Right ventricle myocardium superior (tissue), 1 donor: ENCODE measurements around the gene CCM2L. TPM values are rescaled to one million over a fixed set of nuclear protein-coding genes. Genes with fewer than 3 reads are reported as not detected.

Experiments
- ATAC-seq: fragments of 200-7000 bp; cut with Tn5 transposase; one replicate; pipeline ENCODE4 v1.9.1; 2020; ENCODE audit warnings: mild to moderate bottlenecking; ENCODE audit not compliant: poor library complexity
- DNase-seq: peaks from one replicate; pipeline ENCODE4 v3.0.0-alpha.2; 2020
- intact Hi-C: fragments of 100-400 bp; cut with DNase I; formaldehyde crosslinking; loops from one replicate; pipeline ENCODE4 v1.11.2; 2022
- total RNA-seq: library from RNA; stranded (reverse); fragmentation: NEBNext Ultra II Directional; extraction: Animal tissue kit (Norgen Biotek cat#: 25700); gene quantifications from one replicate; pipeline ENCODE4 v1.2.1, GENCODE V29; 2021
- donor health status: DM: no; HTN: yes; CAD: no; lungs with severe emphysema.

Gene CCM2L
- total RNA-seq, 1 donor from 2014 or later: 8.5 TPM

DNA sequence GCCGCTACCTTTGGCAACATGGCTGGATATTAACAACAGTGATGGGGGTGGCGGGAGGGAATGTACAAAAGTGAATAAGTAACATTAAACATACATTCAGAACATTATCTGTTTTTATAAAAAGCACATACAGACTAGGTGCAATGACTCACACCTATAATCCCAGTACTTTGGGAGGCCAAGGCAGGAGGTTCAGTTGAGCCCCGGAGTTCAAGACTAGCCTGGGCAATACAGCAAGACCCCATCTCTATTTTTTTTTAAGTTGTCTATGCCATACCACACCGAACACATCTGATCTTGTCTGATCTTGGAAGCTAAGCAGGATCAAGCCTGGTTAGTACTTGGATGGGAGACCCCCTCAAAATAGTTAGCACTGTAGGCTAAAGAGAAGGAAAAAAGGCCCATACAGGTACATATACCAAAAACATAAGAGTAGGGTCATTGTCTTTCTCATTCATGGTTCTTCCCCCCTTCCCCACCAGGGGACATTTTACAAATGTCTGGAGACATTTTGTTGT, 40.1 kb downstream of the CCM2L start:
- intact Hi-C loops: no loop called here
- DNase-seq (no peak), ATAC-seq (no peak)

DNA sequence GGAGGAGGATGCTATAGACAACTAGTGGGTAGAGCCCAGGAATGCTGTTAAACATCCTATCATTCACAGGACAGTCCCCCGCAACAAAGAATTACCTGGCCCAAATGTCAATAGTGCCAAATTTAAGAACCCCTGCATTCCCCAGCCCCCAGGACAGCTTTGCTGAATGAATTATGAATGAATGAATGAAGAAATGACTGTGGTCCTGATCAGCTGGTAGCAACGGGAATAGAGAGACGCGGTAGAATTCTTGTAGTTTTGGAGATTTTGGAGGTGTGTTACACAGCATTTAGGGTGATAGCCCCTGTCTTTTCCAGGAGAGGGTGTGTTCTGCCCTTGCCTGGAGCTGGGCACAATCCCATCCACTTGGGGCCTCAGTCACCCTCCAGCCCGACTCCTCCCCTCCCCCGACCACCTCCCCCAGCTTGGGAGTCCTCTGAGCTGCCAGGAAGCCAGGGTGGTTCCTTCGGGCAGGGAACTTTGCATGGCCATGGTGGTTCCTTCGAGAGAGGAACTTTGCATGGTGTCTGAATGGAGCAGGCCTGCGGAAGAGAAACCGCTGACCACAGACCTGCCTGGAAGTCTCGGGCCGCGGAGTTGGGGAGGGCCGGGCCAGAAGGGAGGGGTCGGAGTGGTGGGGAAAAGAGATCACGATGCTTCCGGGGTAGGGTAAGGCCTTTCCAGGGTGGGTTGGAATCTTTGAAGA, 40.8 kb downstream of the CCM2L start:
- ATAC-seq (peak; percentile 78), DNase-seq (peak; percentile 79)
- intact Hi-C loops: no loop called here

DNA sequence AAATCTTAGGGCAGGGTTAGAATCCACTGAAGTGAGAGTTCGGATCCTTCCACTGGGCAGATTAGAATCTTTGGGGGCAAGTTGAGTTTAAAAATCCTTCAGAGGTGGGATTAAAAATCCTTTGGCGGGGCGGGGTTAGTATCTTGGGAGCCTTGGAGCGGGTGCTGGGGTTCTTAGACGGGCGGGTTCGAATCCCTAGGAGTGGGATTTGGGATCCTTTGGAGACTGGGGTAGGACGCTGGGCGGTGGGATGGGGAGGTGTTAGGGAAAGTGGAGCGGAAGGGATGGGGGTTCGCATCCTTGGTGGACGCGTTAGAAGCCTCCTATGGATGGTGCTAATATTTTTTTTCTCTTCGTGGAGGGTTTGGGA, 41.5 kb downstream of the CCM2L start:
- ATAC-seq (no peak), DNase-seq (no peak)
- intact Hi-C loops: no loop called here

DNA sequence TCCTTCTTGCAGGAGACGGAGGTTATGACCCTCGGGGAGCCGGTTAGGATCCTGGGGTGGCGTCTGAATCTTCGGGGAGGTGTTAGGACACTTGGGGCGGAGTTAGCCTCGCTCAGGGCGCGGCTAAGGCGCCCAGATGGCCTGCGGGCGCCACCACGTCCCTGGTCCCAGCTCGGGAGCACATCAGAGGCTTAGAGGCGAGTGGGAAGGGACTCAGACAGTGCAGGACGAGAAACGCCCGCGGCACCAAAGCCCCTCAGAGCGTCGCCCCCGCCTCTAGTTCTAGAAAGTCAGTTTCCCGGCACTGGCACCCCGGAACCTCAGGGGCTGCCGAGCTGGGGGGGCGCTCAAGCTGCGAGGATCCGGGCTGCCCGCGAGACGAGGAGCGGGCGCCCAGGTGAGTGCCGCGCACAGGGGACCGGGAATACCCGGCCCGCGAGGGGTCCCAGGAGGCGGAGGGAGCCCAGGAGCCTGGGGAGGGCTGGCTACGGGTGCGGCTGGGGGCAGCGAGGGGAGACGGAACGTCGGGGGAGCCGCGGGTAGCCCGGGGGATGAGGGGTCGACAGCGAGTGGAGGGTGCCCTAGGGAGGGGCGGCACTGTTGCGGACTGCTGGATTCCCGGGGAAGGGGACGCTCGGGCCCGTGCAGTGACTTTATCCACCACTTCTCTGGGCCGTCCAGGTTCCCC, 42.0 kb downstream of the CCM2L start, which contains the start of gene HCK:
Gene HCK, plus strand, starts transcription at position 153 of the 688 bp plus-strand sequence.
- DNase-seq (peak; percentile 76), ATAC-seq (peak; percentile 83)
- intact Hi-C loops: no loop called here

DNA sequence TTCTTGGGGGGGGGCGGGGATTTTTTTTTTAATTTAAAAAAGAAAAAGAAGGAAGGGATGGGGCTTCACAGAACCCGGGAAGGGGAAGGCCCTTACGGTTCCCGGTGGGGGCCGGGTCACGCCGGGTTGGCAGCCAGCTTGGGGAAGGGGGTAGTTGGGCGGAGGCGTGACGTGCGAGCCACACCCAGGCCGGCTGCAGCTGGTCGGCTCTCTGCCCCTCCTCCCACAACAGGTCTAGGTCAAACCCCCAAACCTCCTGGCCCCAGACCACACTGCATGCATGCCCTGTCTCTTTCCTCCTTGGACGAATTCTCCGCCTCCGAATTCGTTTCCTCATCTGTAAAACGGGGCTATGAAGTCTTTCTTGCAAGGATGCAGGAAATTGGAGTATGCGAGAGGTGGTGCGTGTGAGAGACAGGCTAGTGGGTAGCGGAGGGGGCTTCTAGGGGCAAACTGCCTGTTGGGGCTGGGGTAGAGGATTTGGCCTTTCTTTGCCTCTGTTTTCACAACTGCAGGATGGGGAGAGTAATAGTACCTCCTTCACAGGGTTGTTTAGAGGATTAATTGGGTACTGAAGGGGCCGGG, 42.6 kb downstream of the CCM2L start:
- ATAC-seq: peak; percentile 70
- peak; percentile 86 for DNase-seq
- intact Hi-C loops: no loop called here

DNA sequence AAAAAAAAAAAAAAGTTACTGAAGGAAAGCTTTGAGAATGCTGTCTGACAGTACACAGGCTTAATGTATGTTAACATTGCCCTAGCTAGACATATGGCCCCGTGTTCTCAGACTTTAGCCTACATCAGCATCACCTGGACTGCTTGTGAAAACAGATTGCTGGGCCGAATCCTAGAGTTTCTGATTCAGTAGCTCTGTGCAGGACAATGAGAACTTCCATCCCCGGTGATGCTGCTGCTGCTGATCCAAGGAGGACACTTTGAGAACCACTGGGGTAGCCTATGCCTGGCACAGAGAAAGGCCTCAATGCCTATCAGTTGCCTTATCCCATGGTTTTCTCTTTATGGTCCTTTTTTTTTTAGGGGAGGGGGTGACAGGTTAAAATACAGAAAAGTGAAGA, 43.4 kb downstream of the CCM2L start:
- intact Hi-C loops: no loop called here
- DNase-seq (no peak), ATAC-seq (no peak)

DNA sequence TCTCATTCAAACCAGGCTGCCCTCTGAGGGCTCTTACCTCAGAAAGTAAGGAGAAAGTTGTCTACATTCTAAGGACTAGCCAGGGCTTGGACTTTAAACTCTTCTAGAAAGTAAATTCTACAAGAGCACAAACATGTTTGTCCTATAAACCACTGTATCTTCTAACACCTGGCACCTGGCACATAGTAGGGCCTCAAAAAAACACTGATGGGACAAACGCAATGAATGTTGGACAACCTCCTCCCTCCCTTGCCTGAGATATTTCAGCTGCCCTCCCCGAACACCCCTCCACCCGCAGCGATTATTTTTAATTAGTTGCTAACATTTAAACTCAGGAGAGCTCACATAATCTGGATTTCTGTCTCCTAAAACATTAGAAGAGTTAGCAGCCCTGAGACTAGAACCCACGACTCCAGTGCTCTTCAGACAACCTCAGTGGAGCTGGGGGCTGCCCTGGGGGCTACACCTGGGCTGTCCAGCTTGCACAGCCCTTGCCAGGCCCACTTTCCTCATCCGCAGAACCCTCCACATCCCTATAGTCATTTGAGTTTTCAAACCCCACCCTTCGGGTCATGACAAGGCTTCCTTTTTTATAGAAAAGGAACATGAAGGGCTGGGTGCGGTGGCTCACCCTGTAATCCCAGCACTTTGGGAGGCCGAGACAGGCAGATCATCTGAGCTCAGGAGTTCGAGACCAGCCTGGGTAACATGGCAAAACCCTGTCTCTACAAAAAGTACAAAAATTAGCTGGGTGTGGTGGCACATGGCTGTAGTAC, 46.7 kb downstream of the CCM2L start:
- intact Hi-C loops: no loop called here
- no peak for DNase-seq
- peak; percentile 30 for ATAC-seq

DNA sequence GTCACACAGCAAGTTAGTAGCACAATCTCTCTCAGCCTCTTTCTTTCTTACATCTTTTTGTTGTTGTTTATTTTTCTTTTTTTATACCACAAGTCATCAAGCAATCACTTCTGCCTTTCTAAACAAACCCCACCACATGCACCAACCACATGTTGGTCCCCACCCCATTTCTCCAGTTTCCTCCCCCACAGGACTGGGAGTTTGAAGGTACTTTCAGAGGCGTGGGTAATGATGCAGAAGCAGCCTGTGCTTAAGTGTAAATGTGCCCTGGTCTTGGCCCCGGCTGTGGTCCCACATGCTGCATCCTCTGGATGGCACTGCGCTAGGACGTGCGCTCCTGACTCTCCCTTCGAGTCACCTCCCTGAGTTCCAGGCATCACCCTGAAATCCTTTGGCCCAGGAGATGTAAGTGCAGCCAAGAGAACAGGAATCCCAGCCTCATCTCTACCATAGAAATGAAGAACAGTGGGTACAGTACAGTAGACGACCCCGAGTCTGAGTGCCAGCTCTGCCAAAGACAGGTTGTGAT, 47.5 kb downstream of the CCM2L start:
- intact Hi-C loops: no loop called here
- no peak for DNase-seq
- no peak for ATAC-seq

DNA sequence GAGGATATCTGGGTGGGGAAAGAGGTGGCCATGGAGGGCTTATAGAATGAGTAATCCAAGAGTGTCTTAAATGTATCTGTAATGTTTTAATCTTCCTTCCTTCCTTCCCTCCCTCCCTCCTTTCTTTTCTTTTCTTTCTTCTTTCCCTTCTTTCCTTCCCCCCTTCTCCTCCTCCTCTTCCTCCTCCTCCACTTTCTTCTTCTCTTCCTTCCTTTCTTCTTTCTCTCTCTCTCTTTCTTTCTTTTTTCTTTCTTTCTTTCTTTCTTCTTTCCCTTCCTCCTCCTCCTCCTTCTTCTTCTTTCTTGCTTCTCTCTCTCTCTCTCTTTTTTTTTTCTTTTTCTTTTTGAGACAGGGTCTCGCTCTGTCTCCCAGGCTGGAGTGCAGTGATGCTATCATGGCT, 49.0 kb downstream of the CCM2L start:
- ATAC-seq (no peak), DNase-seq (no peak)
- intact Hi-C loops: no loop called here

DNA sequence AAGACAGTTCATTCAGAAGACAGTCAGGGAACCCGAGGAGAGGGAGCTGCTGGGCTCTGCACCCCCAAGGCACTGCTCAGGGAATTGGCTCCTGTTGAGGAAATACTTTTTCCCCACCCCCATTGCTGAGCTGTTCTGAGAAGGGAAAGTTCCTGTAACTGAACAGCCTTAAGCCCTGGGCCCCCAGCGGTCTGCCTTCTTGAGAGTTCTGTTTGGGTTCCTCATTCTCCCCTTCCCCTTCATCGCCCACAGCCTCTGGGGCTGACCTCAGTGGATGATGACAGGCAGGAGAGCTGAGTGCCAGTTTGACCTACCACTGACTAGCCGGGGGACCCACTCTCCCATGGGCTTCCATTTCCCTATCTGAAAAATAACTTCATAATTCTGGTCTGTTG, 52.5 kb downstream of the CCM2L start:
- intact Hi-C loops: no loop called here
- ATAC-seq (peak; percentile 77), DNase-seq (peak; percentile 83)

DNA sequence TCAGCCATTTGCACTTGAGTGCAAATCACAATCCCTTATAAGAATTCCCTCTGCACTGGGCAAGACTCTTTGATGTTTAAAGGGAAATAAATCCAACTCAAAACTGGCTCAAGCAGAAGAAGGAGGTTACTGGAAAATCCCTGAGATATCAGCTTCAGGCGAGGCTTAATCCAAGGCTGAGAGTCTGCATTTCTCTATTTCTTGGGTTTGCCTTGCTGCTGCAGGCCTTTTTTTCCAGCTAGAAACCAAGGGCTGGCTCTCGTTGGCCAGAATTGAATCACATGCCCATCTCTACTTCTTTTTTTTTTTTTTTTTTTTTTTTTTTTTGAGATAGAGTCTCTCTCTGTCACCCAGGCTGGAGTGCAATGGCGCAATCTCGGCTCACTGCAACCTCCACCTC, 53.5 kb downstream of the CCM2L start:
- intact Hi-C loops: no loop called here
- DNase-seq (no peak), ATAC-seq (peak; percentile 26)

DNA sequence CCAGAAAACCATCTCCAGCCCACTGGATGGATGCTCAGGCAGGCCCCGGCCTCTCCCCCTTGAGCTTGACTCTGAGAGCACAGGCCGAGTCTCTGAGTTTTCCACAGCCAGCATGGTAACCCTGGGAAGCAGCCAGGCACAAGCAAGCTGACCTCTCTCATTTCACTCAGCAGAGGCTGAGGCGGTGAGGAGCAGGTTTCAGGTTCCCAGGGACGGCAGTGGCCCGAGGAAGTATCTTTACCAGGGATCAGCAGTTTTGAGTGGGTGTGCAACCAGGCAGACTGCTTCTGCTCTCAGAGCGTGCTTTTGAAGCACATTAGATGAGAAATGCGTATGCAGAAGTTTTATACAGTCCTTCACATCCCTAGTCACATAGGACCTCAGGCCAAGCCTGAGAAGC, 54.4 kb downstream of the CCM2L start:
- ATAC-seq: no peak
- DNase-seq: no peak
- intact Hi-C loops: no loop called here

DNA sequence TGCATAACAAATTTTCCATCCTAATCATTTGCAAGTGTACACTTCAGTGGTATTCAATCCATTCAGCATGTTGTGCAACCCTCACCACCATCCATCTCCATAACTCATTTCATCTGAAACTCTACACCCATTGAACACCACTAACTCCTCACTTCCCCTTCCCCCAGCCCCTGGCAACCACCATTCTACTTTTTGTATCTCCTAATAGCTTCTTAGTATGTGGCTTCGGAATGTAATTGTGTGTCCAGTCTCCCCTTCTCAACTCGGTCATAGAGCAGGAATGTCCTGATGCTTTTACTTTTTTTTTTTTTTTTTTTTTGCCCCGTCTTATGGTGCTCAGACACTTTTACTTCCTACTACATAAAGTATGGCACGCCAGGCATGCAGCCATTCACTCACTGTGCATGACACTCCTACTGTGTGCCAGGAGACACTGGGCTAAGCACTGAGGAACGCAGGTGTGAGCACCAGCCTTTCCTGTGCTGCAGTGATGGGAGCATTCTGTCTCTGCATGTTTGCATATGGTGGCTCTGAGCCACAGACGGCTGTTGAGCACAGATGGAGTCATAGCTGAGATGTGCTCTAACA, 57.1 kb downstream of the CCM2L start:
- intact Hi-C loops: no loop called here
- DNase-seq (no peak), ATAC-seq (peak; percentile 16)

DNA sequence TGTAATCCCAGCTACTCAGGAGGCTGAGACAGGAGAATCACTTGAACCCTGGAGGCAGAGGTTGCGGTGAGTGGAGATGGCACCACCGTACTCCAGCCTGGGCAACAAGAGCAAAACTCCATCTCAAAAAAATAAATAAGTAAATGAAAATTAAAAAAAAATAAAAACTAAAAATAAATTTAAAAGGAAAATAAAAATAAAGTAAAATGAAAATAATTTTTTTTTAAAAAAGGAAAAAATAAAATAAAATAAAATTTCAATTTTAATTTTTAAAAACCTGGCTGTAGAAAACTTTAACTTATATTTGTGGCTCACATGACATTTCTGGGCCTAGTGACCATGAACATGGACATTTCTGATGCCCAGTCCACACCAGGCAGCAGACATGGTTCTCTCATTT, 57.9 kb downstream of the CCM2L start:
- ATAC-seq (no peak), DNase-seq (no peak)
- intact Hi-C loops: no loop called here

DNA sequence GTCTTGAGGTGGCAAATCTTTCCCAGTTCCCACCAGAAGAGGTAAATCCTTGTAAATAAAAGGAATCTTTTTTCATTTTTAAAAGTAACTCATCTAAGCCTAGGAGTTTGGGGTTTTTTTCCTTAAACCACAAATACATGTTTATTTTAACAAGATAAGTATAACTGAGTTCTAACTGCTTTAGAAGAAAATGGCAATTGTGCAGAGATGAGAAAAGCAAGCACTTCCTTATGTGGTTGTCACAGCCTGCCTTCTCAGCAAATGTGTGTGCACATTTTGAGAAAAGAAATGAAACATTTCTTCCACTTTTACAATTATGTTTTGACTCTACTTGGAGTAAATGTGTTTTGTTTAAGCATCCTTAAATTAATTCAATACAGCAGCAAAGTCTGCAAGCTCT, 59.5 kb downstream of the CCM2L start:
- no peak for ATAC-seq

DNA sequence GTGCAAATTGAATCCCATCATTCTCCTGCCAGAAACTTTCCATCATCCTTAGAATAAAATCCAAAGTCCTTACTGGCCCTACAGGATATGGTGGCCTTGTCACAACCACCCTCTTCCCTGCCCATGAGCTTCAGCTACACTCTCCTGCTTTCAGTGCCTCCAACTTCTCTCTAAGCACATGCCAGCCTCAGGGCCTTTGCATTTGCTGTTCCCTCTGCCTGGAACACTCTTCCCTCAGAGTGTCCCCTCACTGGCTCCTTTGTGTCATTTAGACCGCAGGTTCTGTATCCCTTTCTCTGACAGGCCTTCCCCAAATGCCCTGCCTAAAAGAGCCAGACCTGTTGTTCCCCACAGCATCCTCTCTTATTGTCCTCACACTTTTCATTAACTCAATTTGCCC, 60.0 kb downstream of the CCM2L start:
- intact Hi-C loops: no loop called here

More for the DNA sequence above, 59.5 kb downstream of the CCM2L start:
- DNase-seq: no peak
- intact Hi-C loops: no loop called here

DNA sequence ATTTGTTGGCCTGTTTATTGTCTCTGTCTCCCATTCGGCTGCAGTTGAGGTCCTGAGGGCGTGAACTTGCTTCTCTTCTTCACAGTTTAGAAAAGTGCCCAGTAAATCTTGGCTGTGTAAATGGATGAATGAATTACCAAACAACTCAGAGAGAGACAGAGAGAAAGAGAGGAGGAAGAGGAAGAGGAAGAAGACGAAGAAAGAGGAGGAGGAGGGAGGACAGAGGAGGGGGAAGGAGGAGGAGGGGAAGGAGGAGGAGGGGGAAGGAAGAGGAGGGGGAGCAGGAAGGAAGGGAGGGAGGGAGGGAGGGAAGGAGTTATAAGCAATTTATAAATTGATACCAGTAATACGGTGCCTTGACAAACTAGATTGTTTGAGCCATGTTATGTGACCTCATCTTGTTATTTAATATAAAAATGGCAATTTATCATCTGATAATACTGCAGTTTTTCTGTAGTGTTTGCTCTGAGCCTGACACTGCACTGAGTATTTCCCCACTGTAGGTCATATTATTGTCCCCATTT, 60.5 kb downstream of the CCM2L start:
- no peak for ATAC-seq

More for the DNA sequence above, 60.0 kb downstream of the CCM2L start:
- DNase-seq (no peak), ATAC-seq (no peak)

DNA sequence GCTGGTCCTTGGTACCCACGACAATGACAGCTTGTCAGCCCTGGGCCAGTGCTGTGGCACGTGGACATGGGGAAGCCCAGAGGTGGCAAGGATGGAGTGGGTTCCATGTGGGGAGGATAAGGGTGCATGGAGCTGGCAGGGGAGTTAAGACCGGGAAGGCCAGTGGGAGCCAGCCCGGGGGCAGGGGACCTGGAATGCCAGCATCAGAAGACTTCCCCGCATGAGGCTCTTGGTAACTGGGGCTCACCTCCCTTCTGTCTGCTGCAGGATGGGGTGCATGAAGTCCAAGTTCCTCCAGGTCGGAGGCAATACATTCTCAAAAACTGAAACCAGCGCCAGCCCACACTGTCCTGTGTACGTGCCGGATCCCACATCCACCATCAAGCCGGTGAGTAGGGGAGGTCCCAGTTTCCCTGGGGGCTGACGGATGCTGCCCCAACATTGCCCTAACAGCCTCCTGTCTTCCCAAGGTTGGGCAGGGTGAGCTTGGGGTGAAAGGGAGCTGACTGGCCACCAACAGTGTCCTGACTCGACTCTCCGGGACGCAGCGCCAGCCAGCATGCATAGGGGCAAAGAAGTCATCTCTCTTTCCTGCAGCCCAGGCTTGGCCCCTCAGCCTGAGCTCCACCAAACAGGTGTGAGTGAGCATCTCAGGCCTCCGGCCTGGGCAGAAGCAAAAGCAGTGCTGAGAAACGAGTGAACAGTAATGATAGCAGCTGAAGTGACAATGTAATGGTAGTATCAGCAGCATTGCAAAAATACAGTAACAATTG, 61.3 kb downstream of the CCM2L start:
- no peak for DNase-seq
- no peak for ATAC-seq
- intact Hi-C loops: no loop called here

More for the DNA sequence above, 60.5 kb downstream of the CCM2L start:
- no peak for DNase-seq
- intact Hi-C loops: no loop called here
